Astrocyte (in vitro differentiated cells and primary cell): ENCODE measurements around the gene KATNB1.

Experiments
- CTCF ChIP-seq: IDR thresholded peaks from 2 replicates; pipeline ENCODE4 v1.5.1; 2011; ENCODE audit warnings: low read depth, mild to moderate bottlenecking, inconsistent platforms, low read length, moderate library complexity; ENCODE audit not compliant: insufficient read depth
- EZH2 ChIP-seq: IDR thresholded peaks from 2 replicates; pipeline ENCODE4 v1.6.1; 2012; ENCODE audit warnings: mild to moderate bottlenecking, low read length, inconsistent platforms; ENCODE audit not compliant: insufficient read depth

GRCh38 chr16:57722210-57722499 lies 13.4 kb upstream of the KATNB1 start:
- no peak for TF ChIP-seq CTCF
- no peak for TF ChIP-seq EZH2
